GM21723 (cell line): Measurements from ENCODE around the gene ROBO1.
"Not testable (repeated sequence)": the region's sequence is repeated elsewhere in the genome, so short reads cannot be mapped to it uniquely, and the experiment has no call there.

Experiments
- ATAC-seq: cut with Tn5 transposase; IDR thresholded peaks from one replicate; pipeline ENCODE4 v1.9.1; 2021; ENCODE audit warnings: mild to moderate bottlenecking, moderate library complexity; ENCODE audit not compliant: unreplicated experiment

The ROBO1 gene

GRCh38 chr3:79325833-79326383 lies 441.9 kb downstream of the ROBO1 start:
- not testable (repeated sequence) for ATAC-seq

- ATAC-seq = no peak
Measured at GRCh38 chr3:79317551-79318518, 450.0 kb downstream of the ROBO1 start.

- ATAC-seq = no peak
Measured at GRCh38 chr3:79314962-79315361, 452.8 kb downstream of the ROBO1 start.

GRCh38 chr3:79314544-79314943 lies 453.3 kb downstream of the ROBO1 start:
- no peak for ATAC-seq

- no peak for ATAC-seq
Measured at GRCh38 chr3:79310016-79310415, 457.8 kb downstream of the ROBO1 start.

GRCh38 chr3:79306934-79307570 lies 460.7 kb downstream of the ROBO1 start:
- ATAC-seq = no peak

GRCh38 chr3:79299949-79300635 lies 467.7 kb downstream of the ROBO1 start:
- ATAC-seq = not testable (repeated sequence)

- ATAC-seq = no peak
Measured at GRCh38 chr3:79297245-79297960, 470.4 kb downstream of the ROBO1 start.

- no peak for ATAC-seq
Measured at GRCh38 chr3:79286882-79287281, 480.9 kb downstream of the ROBO1 start.

- no peak for ATAC-seq
Measured at GRCh38 chr3:79285871-79286270, 481.9 kb downstream of the ROBO1 start.

GRCh38 chr3:79285380-79285779 lies 482.4 kb downstream of the ROBO1 start:
- ATAC-seq = no peak

GRCh38 chr3:79284781-79285180 lies 483.0 kb downstream of the ROBO1 start:
- no peak for ATAC-seq

- no peak for ATAC-seq
Measured at GRCh38 chr3:79278681-79279080, 489.1 kb downstream of the ROBO1 start.

GRCh38 chr3:79268422-79268821 lies 499.4 kb downstream of the ROBO1 start:
- ATAC-seq = no peak

- no peak for ATAC-seq
Measured at GRCh38 chr3:79264892-79265291, 502.9 kb downstream of the ROBO1 start.

GRCh38 chr3:79263423-79263822 lies 504.4 kb downstream of the ROBO1 start:
- no peak for ATAC-seq

GRCh38 chr3:79258479-79258878 lies 509.3 kb downstream of the ROBO1 start:
- ATAC-seq = no peak

GRCh38 chr3:79257791-79258190 lies 510.0 kb downstream of the ROBO1 start:
- ATAC-seq = no peak

- no peak for ATAC-seq
Measured at GRCh38 chr3:79255702-79256101, 512.1 kb downstream of the ROBO1 start.

- ATAC-seq = no peak
Measured at GRCh38 chr3:79255292-79255691, 512.5 kb downstream of the ROBO1 start.

GRCh38 chr3:79253704-79254103 lies 514.1 kb downstream of the ROBO1 start:
- ATAC-seq = no peak
